HepG2 (cell line): Measurements from ENCODE around the gene HS3ST5. TPM values are rescaled to one million over a fixed set of nuclear protein-coding genes. Genes with fewer than 3 reads are reported as not detected.

Experiments used
- ATAC-seq: fragments of 200-7000 bp; cut with Tn5 transposase; 3 replicates; pipeline ENCODE4 v1.9.1; 2020; ENCODE audit warnings: mild to moderate bottlenecking, moderate library complexity
- BruUV-seq: library from RNA; stranded (reverse); fragments of 400-500 nt; replicated peaks from 2 replicates; lab custom pipeline; 2021; lab: Mats Ljungman, UMichigan
- CTCF ChIA-PET: fragments of 300-600 bp; formaldehyde crosslinking; extraction: SDS; loops from one replicate; lab custom pipeline; 2021; ENCODE audit warnings: low total read pairs, inconsistent platforms, low intra/inter-chr PET ratio; lab: Yijun Ruan, JAX
- POLR2A ChIA-PET: fragments of 350-600 bp; sonication (Branson Sonifier 250); formaldehyde crosslinking; loops from one replicate; lab custom pipeline; 2020; ENCODE audit warnings: antibody characterized with exemption, inconsistent platforms; lab: Yijun Ruan, JAX
- DNase-seq: peaks from one replicate; pipeline ENCODE4 v3.0.0-alpha.2; 2015; ENCODE audit warnings: low spot score
- FAIRE-seq: peaks from 3 replicates; lab custom pipeline; 2011; peaks lifted over from hg19 to GRCh38; lab: Jason Lieb, UNC
- H2AFZ ChIP-seq: one replicate; pipeline ENCODE4 v1.6.1; 2011; ENCODE audit warnings: low read length, inconsistent platforms
- H3K27ac ChIP-seq: fragments of 300-600 bp; 3 replicates; pipeline ENCODE4 v1.8.0; 2011; ENCODE audit warnings: mixed run types, mild to moderate bottlenecking, mixed read lengths, low read length, inconsistent platforms; ENCODE audit not compliant: insufficient read depth; ENCODE audit errors: extremely low read length
- H3K27me3 ChIP-seq, 2 experiments: fragments of 200-600 bp in 1 of 2; 2 replicates in 1 of 2; 3 replicates in 1 of 2; pipeline versions ENCODE4 v1.6.0 to v1.8.0; 2011; ENCODE audit warnings: low read length in 2 of 2, mild to moderate bottlenecking in 2 of 2, moderate library complexity in 2 of 2, inconsistent platforms in 1 of 2; ENCODE audit not compliant: insufficient read depth in 2 of 2, control insufficient read depth in 1 of 2
- H3K36me3 ChIP-seq, 2 experiments: fragments of 200-600 bp in 1 of 2; replicated peaks in 1 of 2; 2 replicates in 1 of 2; 3 replicates in 1 of 2; pipeline versions ENCODE4 v1.5.1 to v1.8.0; 2011; ENCODE audit warnings: low read length in 2 of 2, inconsistent platforms in 1 of 2; ENCODE audit not compliant: insufficient read depth in 2 of 2, control insufficient read depth in 1 of 2
- H3K4me1 ChIP-seq: 2 replicates; pipeline ENCODE4 v1.5.1; 2012; ENCODE audit warnings: low read length, inconsistent platforms; ENCODE audit not compliant: insufficient read depth
- H3K4me2 ChIP-seq: 2 replicates; pipeline ENCODE4 v1.6.0; 2011; ENCODE audit warnings: low read depth, low read length, inconsistent platforms
- H3K4me3 ChIP-seq, 3 experiments: fragments of 200-600 bp in 1 of 3; sonication (generic), shearing (Covaris generic) in 1 of 3; replicated peaks in 1 of 3; 2 replicates each; pipeline ENCODE4 v1.5.1; 2011 to 2016; ENCODE audit warnings: low read length in 3 of 3, inconsistent platforms in 2 of 3, low read depth in 2 of 3, mild to moderate bottlenecking in 2 of 3, control low read depth in 1 of 3, mixed read lengths in 1 of 3; ENCODE audit not compliant: insufficient read depth in 1 of 3
- H3K79me2 ChIP-seq: one replicate; pipeline ENCODE4 v1.6.1; 2011; ENCODE audit warnings: low read length, inconsistent platforms; ENCODE audit not compliant: insufficient read depth
- H3K9ac ChIP-seq: 2 replicates; pipeline ENCODE4 v1.6.0; 2011; ENCODE audit warnings: mild to moderate bottlenecking, low read depth, low read length, inconsistent platforms; ENCODE audit not compliant: insufficient read depth
- H3K9me3 ChIP-seq: 2 replicates; pipeline ENCODE4 v1.5.1; 2012; ENCODE audit warnings: mild to moderate bottlenecking, low read length
- H4K20me1 ChIP-seq: 2 replicates; pipeline ENCODE4 v1.6.0; 2011; ENCODE audit warnings: inconsistent platforms, mild to moderate bottlenecking, low read length, moderate library complexity; ENCODE audit not compliant: insufficient read depth
- ATF7 ChIP-seq, 2 experiments: fragments of 450-650 bp in 1 of 2; sonication (generic) in 1 of 2; formaldehyde crosslinking in 1 of 2; IDR thresholded peaks; 2 replicates each; pipeline versions ENCODE4 v1.4.0 to v1.6.1; 2016 to 2020; ENCODE audit warnings: antibody characterized with exemption in 1 of 2, mild to moderate bottlenecking in 1 of 2, missing genetic modification reagents in 1 of 2
- EP300 ChIP-seq, 3 experiments: sonication (generic) in 1 of 3; formaldehyde crosslinking in 1 of 3; IDR thresholded peaks; 2 replicates each; pipeline versions ENCODE4 v1.5.1 to v1.6.1; 2011 to 2020; ENCODE audit warnings: low read depth in 2 of 3, low read length in 2 of 3, borderline replicate concordance in 1 of 3, improper control_type of control experiment in 1 of 3, mild to moderate bottlenecking in 1 of 3, missing genetic modification reagents in 1 of 3, moderate library complexity in 1 of 3
- ESRRA ChIP-seq: sonication (generic); formaldehyde crosslinking; IDR thresholded peaks from 2 replicates; pipeline ENCODE4 v1.5.1; 2020; ENCODE audit warnings: mild to moderate bottlenecking, low read depth, missing genetic modification reagents
- EZH2 ChIP-seq: conservative IDR thresholded peaks from 2 replicates; pipeline ENCODE4 v1.6.1; 2012; ENCODE audit warnings: mild to moderate bottlenecking, low read depth, low read length, moderate library complexity
- KDM5A ChIP-seq: fragments of 200-600 bp; sonication (generic); IDR thresholded peaks from 2 replicates; pipeline ENCODE4 v1.7.0; 2018; ENCODE audit warnings: antibody characterized with exemption, mild to moderate bottlenecking, low read length, borderline replicate concordance
- PHB2 ChIP-seq: fragments of 450-650 bp; IDR thresholded peaks from 2 replicates; pipeline ENCODE4 v1.6.1; 2018; ENCODE audit not compliant: partially characterized antibody
- PLRG1 ChIP-seq: fragments of 450-650 bp; conservative IDR thresholded peaks from 2 replicates; pipeline ENCODE4 v1.6.1; 2016
- RBM22 ChIP-seq: fragments of 200-400 bp; formaldehyde crosslinking; optimal IDR thresholded peaks from 2 replicates; pipeline ENCODE3; 2017; ENCODE audit warnings: mild to moderate bottlenecking, low read length, moderate library complexity
- SALL1 ChIP-seq: sonication (generic); formaldehyde crosslinking; IDR thresholded peaks from 2 replicates; pipeline ENCODE4 v1.8.0; 2022; ENCODE audit warnings: mild to moderate bottlenecking, missing genetic modification reagents
- THAP9 ChIP-seq: sonication (generic); formaldehyde crosslinking; IDR thresholded peaks from 2 replicates; pipeline ENCODE4; 2020; ENCODE audit warnings: missing genetic modification reagents, mild to moderate bottlenecking, borderline replicate concordance
- TIGD3 ChIP-seq: sonication (generic); formaldehyde crosslinking; IDR thresholded peaks from 2 replicates; pipeline ENCODE4 v1.5.1; 2020; ENCODE audit warnings: mild to moderate bottlenecking, missing genetic modification reagents, borderline replicate concordance
- ZFP1 ChIP-seq: IDR thresholded peaks from 2 replicates; pipeline ENCODE4 v1.6.1; 2016
- ZNF24 ChIP-seq: fragments of 450-650 bp; IDR thresholded peaks from 2 replicates; pipeline ENCODE4 v1.6.1; 2017; ENCODE audit warnings: antibody characterized with exemption, mild to moderate bottlenecking
- ZNF567 ChIP-seq: sonication (generic); formaldehyde crosslinking; IDR thresholded peaks from 2 replicates; pipeline ENCODE4 v1.8.1; 2023; ENCODE audit warnings: mild to moderate bottlenecking, missing genetic modification reagents, borderline replicate concordance
- ZNF768 ChIP-seq: sonication (generic); formaldehyde crosslinking; IDR thresholded peaks from 2 replicates; pipeline ENCODE4 v1.4.0; 2020; ENCODE audit warnings: missing genetic modification reagents
- WGBS: methylation state at CpG from one replicate; pipeline ENCODE4 v1.1.6; 2017; ENCODE audit warnings: low lambda C conversion rate; 5-methylcytosine and 5-hydroxymethylcytosine counted together
- in situ Hi-C: cut with HindIII; loops from 2 replicates; pipeline ENCODE4 v1.10.0; 2017; ENCODE audit warnings: low pct_unique_long_range_greater_than_20kb; ENCODE audit not compliant: extremely low pct_ligation_motif_present
- intact Hi-C: fragments of 100-400 bp; cut with micrococcal nuclease; formaldehyde crosslinking; loops from one replicate; pipeline ENCODE4 v1.10.0; 2022; ENCODE audit not compliant: unreplicated experiment
- polyA plus RNA-seq, 8 experiments: library from polyadenylated mRNA; depleted of rRNA in 3 of 8; stranded (reverse) in 7 of 8; unstranded in 1 of 8; fragments of >200 nt; fragmentation: Illumina TruSeq in 4 of 8; extraction: Trizol in 4 of 8; gene quantifications; 2 replicates each; pipeline versions ENCODE4 v1.2.1 to v1.2.3, GENCODE V29; 2011 to 2016; ENCODE audit warnings: low read depth in 4 of 8, missing spikeins in 1 of 8, mixed read lengths in 1 of 8; ENCODE audit not compliant: insufficient read depth in 1 of 8
- total RNA-seq, 5 experiments: library from RNA; depleted of rRNA; stranded (reverse); fragments of >200 nt; fragmentation: Illumina TruSeq; extraction: Trizol; gene quantifications; 2 replicates each; pipeline ENCODE4 v1.2.3, GENCODE V29; 2016; ENCODE audit warnings: low read depth in 1 of 5

Gene HS3ST5
- total and polyA plus RNA-seq, 2 of the 13 experiments (the other 11 are each of a cell fraction or from before 2014, with no cell fraction given): 1.1 to 1.6 TPM

GRCh38 chr6:114390176-114390575, 47.4 kb upstream of the HS3ST5 start:
- ChIA-PET POLR2A (no interaction called here), CTCF (no interaction called here)
- Histone ChIP-seq H3K79me2 (no peaks in the 10 kb centered on the region), H3K27me3 (no peaks in the 10 kb centered on the region), H3K36me3 (no peaks in the 10 kb centered on the region), H3K4me3 (no peak overlapping the region), H3K27ac (no peak overlapping the region), H4K20me1 (no peaks in the 10 kb centered on the region), H3K4me1 (no peaks in the 10 kb centered on the region), H3K9me3 (no peaks in the 10 kb centered on the region), H3K9ac (no peak overlapping the region), H3K4me2 (no peak overlapping the region), H2AFZ (no peak overlapping the region)
- no TSS peak for BruUV-seq
- intact Hi-C loops (no loop called here), in situ Hi-C loops (no loop called here)
- DNase-seq: peak; percentile 21
- no peak for ATAC-seq
- 30% methylated on average over 2 of the region's 2 CpGs for WGBS
- no peak for FAIRE-seq
- TF ChIP-seq ESRRA (no peak), ATF7 (IDR thresholded peaks at IDR 0.05) (peak; percentile 42; the same call in 1 of the 2 replicates), ATF7 (CRISPR knock-in tag; IDR thresholded peaks at IDR 0.05) (no peak)

- BruUV-seq: no TSS peak
- POLR2A ChIA-PET: no interaction called here
- TF ChIP-seq KDM5A: no peak
- no peak for TF ChIP-seq THAP9 (CRISPR knock-in tag)
- no peak for TF ChIP-seq PHB2
- TF ChIP-seq ZNF567 (CRISPR knock-in tag): no peak
- no peak for TF ChIP-seq ZNF768
- TF ChIP-seq EZH2: no peak
- no peak for TF ChIP-seq EP300 (IDR thresholded peaks at IDR 0.05; ENCODE audit: low read depth in 2 of 2, low read length in 2 of 2)
- TF ChIP-seq EP300 (CRISPR knock-in tag; IDR thresholded peaks at IDR 0.05; ENCODE audit: borderline replicate concordance): no peak
- no peak for TF ChIP-seq TIGD3 (CRISPR knock-in tag)
- no peak for TF ChIP-seq RBM22
- TF ChIP-seq ZNF24: no peak
- TF ChIP-seq SALL1 (CRISPR knock-in tag): no peak
- no peak for TF ChIP-seq ZFP1 (CRISPR knock-in tag)
- no peak for TF ChIP-seq PLRG1
Measured at GRCh38 chr6:114389111-114389510, 46.3 kb upstream of the HS3ST5 start.

More at GRCh38 chr6:114389111-114389510, 46.3 kb upstream of the HS3ST5 start:
- DNase-seq: no peak
- CTCF ChIA-PET: no interaction called here
- FAIRE-seq: no peak
- Histone ChIP-seq H3K79me2 (no peaks in the 10 kb centered on the region), H2AFZ (no peak overlapping the region), H3K36me3 (no peaks in the 10 kb centered on the region), H3K27me3 (no peaks in the 10 kb centered on the region), H3K27ac (no peak overlapping the region), H3K4me1 (no peaks in the 10 kb centered on the region), H3K4me3 (no peak overlapping the region), H3K4me2 (no peak overlapping the region), H3K9me3 (no peaks in the 10 kb centered on the region), H4K20me1 (no peaks in the 10 kb centered on the region), H3K9ac (no peak overlapping the region)
- intact Hi-C loops (no loop called here), in situ Hi-C loops (no loop called here)
- no peak for ATAC-seq
